Urothelium cell line (cell line): ENCODE results near the gene PITPNC1.
"Not testable (repeated sequence)": the region's sequence is repeated elsewhere in the genome, so short reads cannot be mapped to it uniquely, and the experiment has no call there.

Source experiments
- DNase-seq: peaks from one replicate; pipeline ENCODE4 v3.0.0; 2011; ENCODE audit warnings: low spot score, mixed read lengths
- FAIRE-seq: peaks from 2 replicates; lab custom pipeline; 2011; peaks lifted over from hg19 to GRCh38; lab: Jason Lieb, UNC

The PITPNC1 gene

DNA sequence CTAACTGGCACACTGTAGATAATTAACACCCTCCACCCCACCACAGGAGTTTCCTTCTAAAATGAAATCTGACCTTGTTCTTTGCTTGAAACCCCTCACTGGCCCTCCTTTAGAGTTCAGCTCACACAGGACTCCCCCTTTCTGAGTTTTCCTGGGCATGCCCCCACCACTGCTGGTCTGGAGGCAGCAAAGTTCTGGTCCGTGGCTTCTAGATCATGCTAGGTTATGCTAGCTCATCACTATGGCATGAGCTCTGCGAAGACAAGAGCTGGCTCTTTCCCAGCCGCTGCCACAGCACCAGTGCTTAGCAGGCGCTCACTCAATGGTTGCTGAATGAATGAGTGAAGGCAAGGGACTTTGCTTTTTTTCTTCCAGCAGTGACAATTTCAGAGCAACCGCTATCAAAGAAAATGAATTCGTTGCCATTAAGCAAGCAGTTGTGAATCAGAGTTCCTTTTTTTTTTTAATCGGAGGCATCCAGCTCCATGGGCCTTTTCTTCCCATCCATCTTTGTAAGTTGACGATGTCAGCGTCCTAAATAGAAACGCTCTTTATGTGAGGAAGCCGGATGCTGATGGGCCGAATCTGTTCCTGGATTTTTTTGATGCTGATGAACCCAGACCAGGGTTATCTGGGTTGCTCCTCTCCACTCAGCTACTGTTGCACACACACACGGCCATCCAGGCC lies 259.9 kb downstream of the PITPNC1 start:
- FAIRE-seq = no peak
- DNase-seq = no peak

- DNase-seq = no peak
- FAIRE-seq = no peak
These were observed 261.0 kb downstream of the PITPNC1 start for GRCh38 chr17:67637901-67638641.

DNA sequence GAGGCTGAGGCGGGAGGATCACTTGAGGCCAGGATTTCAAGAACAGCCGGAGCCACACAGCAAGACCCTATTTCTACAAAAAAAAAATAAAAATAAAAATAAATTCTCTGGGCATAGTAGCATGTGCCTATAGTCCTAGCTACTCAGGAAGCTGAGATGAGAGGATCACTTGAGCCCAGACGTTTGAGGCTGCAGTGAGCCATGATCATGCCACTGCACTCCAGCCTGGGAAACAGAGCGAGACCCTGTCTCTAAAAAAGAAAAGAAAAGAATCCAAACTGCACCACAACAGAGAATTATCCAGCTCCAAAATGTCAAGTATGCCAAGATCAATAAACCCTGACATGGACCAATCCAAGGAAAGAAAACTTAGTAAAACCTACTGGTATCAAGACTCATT lies 261.8 kb downstream of the PITPNC1 start:
- DNase-seq = no peak
- no peak for FAIRE-seq

GRCh38 chr17:67639555-67639954 lies 262.5 kb downstream of the PITPNC1 start:
- DNase-seq (no peak), FAIRE-seq (no peak)

- FAIRE-seq = no peak
These were observed 262.9 kb downstream of the PITPNC1 start for GRCh38 chr17:67639979-67640378.

DNA sequence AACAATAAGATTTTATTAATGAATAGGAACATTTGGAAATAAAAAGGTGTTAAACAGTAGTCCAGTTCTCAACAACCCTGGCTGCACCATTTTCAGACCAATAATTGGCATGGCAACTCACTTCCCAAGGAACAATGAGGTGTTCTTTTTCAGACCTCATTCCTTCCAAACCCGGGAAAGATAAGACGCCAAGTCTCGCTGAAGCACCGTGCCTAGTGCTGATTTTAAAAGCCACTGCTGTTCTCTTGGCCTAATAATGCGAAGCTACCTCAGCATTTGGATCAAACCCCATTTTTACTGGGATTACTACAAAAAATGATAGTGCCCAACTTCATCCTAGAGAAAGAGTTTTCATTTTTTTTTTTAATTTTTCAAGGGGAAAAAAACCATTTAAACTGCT lies 265.4 kb downstream of the PITPNC1 start:
- DNase-seq (no peak), FAIRE-seq (no peak)

More at GRCh38 chr17:67639979-67640378, 262.9 kb downstream of the PITPNC1 start:
- DNase-seq = no peak

- DNase-seq (no peak), FAIRE-seq (no peak)
These were observed 267.0 kb downstream of the PITPNC1 start for GRCh38 chr17:67644061-67644460.

- FAIRE-seq, DNase-seq: not testable (repeated sequence)
These were observed 268.1 kb downstream of the PITPNC1 start for GRCh38 chr17:67645195-67645594.

DNA sequence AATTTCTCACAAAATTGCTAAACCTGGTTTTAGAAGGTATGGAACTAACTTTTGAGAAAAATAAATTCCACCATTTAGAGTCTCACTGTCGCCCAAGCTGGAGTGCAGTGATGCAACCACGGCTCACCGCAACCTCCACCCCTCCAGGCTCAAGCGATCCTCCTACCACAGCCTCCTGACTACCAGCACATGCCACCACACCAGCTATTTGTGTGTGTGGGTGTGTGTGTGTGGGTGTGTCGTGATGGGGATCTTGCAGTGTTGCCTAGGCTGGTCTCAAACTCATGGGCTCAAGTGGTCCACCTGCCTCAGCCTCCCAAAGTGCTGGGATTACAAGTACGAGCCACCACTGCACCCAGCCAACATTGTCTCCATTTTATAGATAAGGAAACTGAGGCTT lies 269.4 kb downstream of the PITPNC1 start:
- no peak for FAIRE-seq
- DNase-seq = no peak

DNA sequence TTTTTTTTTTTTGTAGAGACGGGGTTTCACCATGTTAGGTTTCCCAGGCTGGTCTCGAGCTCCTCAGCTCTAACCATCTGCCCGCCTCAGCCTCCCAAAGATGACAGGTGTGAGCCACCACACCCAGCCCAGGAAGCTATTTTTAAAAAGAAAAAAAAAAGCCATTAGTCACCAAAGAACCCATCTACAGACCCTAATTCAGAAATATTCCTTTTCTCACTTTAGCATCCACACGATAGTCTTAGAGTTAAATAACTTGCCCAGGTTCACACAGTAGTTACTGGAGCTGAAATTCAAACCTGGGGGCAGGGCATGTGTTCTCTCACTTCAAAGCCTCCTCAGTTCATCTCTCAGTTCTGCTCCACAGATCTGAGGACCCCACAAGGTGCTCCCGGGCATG lies 270.4 kb downstream of the PITPNC1 start:
- no peak for DNase-seq
- FAIRE-seq = no peak

GRCh38 chr17:67648032-67648905 lies 271.2 kb downstream of the PITPNC1 start:
- DNase-seq = no peak
- no peak for FAIRE-seq

GRCh38 chr17:67648906-67649295 lies 271.8 kb downstream of the PITPNC1 start:
- not testable (repeated sequence) for DNase-seq, FAIRE-seq

DNA sequence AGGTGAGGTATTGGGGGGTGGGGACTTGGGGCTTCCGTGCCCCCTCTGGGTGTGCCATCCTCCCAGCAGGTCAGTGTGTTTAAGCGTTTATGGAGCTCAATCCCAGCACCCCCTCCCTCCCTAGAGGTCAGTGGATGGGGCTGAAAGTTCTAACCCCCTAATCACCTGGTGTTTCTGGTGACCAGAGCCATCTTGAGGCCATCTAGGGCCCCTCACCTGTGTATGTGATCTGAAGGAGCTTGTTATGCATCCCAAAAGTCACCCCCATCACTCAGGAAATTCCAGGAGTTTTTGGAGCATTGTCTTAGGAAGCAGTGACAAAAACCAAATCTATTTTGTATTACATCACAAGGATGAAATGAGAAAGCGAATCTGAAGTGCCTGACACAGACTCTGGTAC lies 272.8 kb downstream of the PITPNC1 start:
- no peak for DNase-seq
- no peak for FAIRE-seq

DNA sequence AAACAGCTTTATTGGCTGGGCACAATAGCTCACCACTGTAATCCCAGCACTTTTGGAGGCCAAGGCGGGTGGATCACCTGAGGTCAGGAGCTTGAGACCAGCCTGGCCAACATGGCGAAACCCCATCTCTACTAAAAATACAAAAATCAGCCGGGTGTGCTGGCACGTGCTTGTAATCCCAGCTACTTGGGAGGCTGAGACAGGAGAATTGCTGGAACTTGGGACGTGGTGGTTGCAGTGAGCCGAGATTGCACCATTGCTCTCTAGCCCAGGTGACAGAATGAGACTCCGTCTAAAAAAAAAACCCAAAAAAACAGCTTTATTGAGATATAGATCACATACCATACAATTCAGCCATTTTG lies 274.1 kb downstream of the PITPNC1 start:
- not testable (repeated sequence) for FAIRE-seq, DNase-seq

- no peak for FAIRE-seq
- no peak for DNase-seq
These were observed 275.4 kb downstream of the PITPNC1 start for GRCh38 chr17:67652433-67652832.

GRCh38 chr17:67655478-67656148 lies 278.5 kb downstream of the PITPNC1 start:
- FAIRE-seq (no peak), DNase-seq (no peak)

GRCh38 chr17:67656494-67657203 lies 279.6 kb downstream of the PITPNC1 start:
- no peak for FAIRE-seq

DNA sequence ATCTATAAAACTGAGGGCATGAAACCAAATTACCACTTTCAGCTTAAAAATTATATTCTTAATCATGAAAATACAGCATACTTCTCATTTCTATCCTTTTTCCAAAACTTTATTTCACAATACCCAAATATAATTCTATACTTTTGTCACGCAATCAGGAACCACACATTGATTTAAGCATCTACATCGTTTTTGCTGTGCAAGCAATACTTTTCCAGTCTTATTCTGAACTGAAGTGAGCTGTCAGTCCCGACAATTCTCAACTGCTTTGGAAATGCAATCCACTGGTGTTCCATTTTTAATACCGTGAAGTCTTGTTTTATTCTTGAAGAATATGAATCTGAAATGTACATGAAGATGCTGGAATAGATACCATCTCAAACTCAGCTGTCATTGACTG lies 280.5 kb downstream of the PITPNC1 start:
- FAIRE-seq (no peak), DNase-seq (no peak)

More at GRCh38 chr17:67656494-67657203, 279.6 kb downstream of the PITPNC1 start:
- DNase-seq = no peak

DNA sequence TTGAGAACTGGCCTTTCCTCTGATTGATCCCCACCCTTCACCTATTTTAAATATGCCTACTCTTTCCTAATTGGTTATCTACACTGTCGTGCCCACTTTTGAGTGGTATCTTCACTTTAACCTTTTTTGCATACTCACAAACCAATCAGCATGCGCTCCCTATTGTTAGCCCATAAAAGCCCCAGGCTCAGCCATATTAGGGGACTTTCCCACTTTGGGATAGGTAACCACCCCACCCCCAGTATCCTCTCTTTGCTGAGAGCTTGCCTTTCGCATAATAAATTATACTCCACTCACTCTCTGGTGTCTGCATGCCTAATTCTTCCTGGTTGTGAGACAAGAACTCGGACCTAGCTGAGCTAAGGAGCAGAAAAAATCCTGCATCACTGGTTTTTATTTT lies 281.2 kb downstream of the PITPNC1 start:
- FAIRE-seq (no peak), DNase-seq (no peak)

DNA sequence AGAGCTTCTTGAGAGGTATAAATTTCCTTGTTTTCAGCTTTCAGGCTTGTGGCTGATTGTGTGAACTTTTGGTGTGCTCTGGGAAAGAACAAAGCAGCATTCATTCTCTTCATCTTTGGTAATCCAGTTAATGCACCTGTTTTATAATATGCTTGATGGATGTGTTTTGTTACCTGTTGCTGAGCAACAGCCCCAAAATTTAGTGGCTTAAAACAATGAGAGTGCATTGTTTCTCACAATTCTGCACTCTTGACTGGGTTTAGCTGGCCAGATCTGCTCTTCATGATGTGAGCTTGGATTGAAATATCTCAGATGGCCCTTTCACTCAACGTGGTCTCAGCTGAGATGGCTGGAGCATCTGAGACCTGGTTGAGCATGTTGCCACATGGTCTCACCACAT lies 281.9 kb downstream of the PITPNC1 start:
- FAIRE-seq = no peak
- no peak for DNase-seq
